Measurements from ENCODE around the gene UPK1B.
"Not testable (repeated sequence)": the region's sequence is repeated elsewhere in the genome, so short reads cannot be mapped to it uniquely, and the experiment has no call there.

The UPK1B gene

DNA sequence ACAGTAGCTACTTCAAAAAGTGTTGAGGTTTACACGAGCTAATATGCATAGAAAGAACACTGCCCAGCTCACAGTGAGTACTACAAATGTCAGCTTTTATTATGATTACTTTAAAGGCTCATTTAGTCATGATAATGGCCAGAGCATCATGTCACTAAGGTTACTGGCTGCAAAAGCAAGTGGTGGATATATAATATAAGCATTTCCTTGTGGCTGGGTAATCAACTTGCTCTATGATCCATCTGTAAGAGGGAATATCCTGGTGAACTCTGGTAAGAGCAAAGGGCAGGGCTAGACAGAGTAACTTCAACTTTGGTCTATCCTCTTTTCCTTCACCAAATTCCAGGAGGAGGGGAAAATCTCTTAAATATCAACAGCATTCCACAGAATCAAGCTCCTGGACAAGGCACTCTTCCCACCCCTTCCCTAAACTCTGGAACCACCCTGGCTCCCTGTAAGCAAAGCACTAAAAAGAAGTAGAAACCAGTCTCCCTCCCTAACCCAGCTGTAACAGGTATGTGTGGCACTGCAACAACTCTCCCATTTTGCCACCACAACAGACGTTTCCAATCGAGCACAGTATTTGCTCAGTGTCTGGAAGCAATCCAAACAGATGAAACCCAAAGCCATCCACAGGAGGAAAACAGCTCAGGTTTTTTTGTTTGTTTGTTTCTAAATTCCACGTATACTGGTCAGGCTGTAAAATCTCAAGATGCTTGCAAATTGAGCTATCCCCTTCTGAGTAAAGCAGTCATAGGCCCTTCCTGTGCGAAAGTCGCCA is 53.9 kb downstream of the UPK1B start:
- no peak for DNase-seq

DNA sequence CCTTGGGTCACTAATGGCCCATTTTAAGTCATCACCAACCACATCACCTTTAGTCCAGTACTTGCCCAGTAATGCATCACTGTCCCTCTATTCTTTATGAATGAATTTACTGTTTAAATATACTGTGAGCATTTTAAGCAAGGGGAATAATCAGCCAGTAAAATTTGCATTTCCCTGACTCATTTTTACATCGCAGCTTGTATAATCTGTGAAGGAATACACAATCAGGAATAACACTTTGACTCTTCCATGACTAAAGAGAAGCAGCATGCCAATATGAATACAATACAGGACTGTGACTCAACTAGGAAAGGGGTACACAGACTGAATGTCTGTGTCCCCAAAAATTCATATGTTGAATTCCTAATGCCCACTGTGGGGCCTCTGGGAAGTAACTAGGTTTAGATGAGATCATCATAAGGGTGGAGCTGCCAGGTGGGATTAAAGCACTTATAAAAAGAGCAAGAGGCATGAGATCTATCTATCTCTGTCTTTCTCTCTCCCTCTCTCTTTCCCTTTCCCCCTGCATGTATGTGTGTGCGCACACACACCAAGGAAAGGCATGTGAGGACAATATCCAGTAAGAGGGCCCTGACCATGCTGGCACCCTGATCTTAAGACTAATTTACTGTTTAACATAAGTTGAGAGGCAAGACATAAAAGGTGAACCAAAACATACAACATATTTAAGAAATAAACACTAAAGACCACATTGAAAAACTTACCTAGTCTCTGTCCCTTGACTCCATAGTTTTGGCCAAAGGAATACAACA is 55.2 kb downstream of the UPK1B start:
- no peak for DNase-seq

DNA sequence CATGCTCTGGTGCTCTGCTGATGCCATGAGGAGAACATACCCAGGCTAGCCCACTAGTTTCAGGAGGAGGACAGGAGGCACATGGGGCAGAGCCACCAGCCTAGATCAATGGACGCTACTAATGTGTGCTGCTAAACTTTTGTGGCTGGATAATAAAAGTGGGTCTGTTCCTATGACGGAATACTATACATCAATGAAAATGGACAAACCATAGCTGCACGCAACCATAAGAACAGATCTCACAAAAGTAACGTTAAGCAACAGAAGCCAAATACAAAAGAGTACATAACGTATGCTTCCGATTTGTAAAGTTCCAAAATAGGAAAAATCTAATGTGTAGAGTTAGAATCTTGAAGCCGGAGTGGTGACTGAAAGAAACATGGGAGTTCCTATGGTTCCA is 55.8 kb downstream of the UPK1B start:
- no peak for DNase-seq

DNA sequence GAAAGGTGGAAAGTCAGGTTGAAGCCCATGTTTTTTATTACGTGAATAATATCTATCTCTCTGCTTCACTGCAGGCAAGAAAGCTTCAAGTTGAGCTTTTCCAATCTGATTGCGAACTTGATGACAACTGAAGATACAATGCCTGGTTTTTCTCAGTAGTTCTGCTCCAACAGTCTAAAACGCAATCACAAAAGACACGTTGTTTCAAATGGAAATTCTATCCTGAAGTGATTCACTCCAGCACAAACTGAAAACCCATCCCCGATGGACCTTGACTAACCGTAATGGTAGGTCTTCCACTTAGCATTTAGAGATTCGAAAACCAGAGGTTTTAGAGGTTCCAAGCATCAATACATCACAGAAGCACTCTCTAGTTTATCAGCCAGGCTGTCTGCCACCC is 56.7 kb downstream of the UPK1B start:
- no peak for DNase-seq

DNA sequence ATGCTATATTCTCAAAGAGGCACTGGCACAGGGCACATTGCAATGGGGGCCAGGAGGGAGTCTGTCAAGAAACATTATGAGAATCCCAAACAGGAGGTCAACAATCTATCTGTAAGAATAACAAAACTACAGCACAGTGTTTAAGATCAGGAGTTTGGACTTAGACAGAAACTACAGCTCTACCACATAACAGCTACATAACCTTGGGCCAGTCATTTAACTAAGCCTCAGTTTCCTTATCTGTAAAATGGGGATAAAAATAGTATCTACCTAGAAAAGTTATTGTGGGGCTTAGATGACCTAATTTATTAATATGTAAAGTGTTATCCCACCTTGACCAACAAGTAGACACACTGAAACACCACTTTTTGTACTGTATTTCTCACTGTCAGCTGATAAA is 57.3 kb downstream of the UPK1B start:
- DNase-seq: no peak

DNA sequence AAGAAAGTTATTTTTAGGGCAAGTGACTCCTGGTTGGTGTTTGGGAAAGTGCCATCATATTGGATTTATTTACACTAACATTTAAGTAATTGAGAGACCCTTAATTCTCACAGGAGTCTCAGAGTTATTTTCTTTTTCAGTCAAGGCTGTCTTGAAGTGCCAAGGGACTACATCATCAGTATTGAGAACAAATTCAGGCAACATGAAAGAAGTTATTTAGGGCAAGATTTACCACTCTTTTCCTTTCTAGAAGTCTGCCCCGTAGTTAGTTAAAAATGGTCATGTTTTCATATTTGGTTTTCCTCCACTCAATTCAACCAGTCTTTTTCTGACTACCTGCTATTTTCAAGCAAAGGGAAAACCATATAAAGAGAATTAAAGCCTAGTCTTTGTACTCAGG is 61.2 kb downstream of the UPK1B start:
- DNase-seq: no peak

DNA sequence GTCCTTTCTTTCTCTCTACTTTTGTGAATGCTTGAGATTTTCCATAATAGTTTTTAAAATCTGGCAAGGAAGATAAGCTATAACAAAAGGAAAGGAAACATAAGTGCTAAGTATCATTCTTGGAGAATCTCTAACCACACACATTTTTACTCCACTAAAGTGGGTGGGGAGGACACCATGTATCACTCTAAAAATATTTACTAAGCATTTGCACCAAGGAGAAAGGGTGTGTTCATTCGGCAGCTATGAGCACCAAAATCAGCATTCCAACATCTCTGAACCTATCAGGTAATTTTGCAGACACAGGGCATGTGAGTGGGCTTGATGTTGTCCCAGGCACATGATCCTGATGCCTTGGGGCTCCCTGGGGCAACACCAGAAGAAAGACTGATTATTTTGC is 61.8 kb downstream of the UPK1B start:
- DNase-seq: no peak

DNA sequence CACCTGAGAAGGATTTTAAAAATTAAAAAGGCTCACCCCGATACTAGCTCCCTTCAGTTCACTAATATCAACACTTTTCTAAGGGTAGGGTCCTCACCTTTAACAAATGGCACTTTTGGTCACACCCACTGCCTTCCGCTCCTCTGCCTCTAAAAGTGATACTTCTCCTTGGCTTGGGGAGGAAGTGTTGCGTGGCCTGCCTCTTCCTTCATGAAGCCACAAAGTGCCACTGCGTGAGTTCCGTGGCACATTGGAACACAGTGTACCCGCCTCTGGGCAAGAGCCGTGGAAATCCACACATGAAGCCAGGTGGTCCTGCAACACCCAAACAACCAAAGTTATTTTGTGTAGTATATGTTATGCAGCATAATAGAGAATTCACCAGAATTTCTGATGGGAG is 63.4 kb downstream of the UPK1B start:
- DNase-seq: peak; percentile 15

DNA sequence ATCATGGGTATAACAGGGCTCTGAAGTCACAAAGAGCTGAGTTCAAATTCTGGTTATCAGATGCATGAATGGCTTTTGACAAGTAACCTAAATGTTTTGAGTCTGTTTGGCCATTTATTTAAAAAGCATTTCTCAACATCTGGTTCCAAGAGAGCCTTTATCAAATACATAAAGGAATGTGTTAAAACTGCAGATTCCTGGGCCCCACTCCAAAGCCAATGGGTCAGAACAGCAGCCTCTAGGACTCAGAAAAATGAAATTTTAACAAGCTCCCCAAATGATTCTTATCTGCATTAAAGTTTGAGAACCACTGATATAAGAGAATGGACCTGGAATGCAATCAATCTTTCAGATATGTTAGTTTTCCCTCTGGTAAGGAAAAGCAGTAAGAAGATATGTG is 63.9 kb downstream of the UPK1B start:
- no peak for DNase-seq

DNA sequence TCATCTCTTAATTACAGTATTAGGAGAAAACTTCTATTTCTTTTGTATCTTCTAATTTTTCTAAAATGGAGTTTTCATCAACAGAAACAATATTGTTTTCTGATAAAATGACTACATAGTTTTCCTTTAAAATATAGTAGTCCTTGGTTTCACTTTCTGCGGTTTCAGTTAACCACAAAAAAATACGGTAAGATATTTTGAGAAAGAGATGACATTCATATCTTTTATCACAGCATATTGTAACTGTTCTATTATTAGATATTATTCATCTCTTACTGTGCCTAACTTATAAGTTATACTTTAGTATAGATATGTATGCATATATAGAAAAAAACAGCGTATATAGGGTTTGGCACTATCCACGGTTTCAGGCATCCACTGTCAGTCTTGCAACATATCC is 65.0 kb downstream of the UPK1B start:
- peak; percentile 6 for DNase-seq

DNA sequence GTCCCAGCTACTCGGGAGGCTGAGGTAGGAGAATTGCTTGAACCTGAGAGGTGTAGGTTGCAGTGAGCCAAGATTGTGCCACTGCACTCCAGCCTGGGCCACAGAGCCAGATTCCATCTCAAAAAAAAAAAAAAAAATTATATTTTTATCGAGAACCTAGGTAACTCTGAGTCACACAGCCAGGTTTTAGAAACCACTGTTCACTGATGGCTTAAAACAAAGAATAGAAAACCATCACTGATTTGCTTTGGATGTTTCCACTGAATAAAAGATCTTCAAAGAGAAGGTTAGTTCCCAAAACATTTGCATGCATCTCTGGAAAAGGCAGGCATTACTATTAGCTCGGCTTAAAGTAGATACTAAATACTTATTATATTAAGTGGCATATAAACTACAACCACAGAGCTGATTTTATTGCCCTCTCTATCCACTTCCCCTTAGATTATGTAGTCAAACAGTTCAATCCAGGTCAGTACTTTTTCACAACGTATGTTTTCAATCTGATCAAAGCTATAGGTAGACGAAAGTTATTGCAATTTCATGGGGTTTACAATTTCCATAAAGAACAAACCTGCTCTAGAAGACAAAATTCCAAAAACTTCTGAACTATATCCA is 65.9 kb downstream of the UPK1B start:
- peak; percentile 20 for DNase-seq

DNA sequence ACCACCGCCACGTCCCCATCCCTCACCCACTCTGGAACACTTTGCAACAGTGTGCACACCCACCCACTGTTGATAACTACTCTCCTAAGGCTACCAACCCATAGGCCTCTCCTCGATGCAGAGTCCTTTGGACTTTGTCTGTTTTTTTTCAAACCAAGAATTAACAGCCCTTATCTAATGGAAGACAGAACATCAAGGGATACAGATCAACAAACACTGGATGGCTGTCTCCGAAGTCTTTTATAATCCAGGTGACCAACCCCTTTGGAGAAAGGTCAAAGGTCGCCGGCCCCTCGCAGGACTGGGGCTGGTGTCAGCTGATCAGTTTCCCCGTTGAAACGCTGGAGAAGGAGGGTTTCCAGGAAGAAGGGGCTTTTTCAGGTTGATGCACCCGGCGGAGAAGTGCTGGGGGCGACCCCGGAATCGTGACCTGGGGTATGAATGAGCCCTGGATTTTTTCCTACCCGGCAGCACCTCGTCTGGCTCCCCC is 66.7 kb downstream of the UPK1B start:
- DNase-seq: peak; percentile 7

DNA sequence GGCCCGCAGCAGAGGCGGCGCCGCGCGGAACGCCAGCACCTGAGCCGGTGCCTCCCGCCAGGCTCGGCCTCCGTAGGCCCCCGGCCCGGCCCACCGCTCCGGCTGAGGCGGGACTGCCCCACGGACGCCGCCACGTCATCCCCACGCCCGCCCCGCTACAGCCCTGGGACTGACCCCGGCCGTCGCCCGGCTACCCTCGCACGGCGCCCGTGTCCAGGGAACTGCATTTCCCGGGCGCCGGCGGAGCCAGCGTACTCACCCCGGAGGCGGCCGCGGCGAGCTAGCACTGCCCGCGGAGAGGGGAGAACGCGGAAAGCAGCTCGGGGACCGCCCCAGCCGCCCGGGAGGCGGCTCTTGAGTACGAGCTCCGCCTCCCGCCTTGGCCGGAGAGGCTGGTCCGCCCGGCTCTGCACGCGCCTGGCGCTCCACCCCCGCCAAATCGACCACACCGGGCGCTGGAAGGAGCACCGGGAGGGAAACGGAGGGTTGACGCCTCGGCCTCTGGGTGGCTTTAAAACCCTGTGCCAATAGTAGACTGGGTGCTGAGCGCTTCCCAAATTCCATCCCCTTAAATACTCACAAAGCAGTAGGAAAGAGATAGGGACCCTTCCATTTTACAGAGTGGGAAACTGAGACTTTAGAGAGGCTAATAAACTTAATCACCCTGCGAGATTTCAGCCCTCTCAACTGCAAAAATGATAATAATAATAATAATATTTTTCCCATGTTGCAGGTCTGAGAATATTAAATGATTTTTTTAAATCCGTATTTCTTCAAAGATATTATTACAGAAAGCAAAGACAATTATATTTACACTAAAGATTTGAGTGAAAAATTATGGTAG is 67.4 kb downstream of the UPK1B start, which contains the start of gene B4GALT4:
Gene B4GALT4 (minus strand): TSS at position 288 of the 844 bp plus-strand sequence. CDS start 10,779 bp downstream, outside the sequence.
- peak; percentile 89 for DNase-seq

DNA sequence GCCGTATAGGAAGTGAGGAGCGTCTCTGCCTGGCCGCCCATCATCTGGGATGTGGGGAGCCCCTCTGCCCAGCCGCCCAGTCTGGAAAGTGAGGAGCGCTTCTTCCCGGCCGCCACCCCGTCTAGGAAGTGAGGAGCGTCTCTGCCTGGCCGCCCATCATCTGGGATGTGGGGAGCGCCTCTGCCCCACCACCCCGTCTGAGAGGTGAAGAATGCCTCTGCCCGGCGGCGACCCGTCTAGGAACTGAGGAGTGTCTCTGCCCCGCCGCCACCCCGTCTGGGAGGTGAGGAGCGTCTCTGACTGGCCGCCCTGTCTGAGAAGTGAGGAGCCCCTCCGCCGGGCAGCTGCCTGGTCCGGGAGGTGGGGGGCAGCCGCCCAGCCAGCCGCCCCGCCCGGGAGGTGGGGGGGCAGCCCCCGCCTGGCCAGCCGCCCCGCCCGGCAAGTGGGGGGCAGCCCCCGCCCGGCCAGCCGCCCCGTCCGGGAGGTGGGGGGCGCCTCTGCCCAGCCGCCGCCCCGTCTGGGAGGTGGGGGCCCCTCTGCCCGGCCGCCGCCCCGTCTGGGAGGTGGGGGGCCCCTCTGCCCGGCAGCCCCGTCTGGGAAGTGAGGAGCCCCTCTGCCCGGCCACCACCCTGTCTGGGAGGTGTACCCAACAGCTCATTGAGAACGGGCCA is 69.1 kb downstream of the UPK1B start:
- DNase-seq: not testable (repeated sequence)

DNA sequence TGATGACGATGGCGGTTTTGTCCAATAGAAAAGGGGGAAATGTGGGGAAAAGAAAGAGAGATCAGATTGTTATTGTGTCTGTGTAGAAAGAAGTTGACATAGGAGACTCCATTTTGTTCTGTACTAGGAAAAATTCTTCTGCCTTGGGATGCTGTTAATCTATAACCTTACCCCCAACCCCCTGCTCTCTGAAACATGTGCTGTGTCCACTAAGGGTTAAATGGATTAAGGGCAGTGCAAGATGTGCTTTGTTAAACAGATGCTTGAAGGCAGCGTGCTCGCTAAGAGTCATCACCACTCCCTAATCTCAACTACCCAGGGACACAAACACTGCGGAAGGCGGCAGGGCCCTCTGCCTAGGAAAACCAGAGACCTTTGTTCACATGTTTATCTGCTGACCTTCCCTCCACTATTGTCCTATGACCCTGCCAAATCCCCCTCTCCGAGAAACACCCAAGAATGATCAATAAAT is 69.7 kb downstream of the UPK1B start:
- DNase-seq: not testable (repeated sequence)

DNA sequence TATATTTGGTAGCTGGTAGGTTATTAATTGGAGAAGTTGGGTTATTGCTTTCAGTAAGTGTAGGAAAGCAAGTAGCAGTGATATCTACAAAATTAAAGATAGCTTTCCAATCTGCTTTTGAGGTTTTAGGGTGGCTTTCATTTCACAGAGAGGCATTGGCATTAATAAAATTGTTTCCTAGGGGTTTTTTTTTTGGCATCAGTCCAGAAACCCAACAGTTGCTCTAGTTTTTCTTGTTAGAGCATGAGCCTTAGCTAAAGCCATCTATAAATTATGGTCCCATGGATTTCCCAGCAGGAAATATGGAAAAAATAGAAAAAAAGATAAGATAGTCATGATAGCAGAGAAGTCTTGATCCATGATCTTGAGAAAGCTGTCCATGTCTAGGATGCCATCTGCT is 70.3 kb downstream of the UPK1B start:
- DNase-seq: no peak

DNA sequence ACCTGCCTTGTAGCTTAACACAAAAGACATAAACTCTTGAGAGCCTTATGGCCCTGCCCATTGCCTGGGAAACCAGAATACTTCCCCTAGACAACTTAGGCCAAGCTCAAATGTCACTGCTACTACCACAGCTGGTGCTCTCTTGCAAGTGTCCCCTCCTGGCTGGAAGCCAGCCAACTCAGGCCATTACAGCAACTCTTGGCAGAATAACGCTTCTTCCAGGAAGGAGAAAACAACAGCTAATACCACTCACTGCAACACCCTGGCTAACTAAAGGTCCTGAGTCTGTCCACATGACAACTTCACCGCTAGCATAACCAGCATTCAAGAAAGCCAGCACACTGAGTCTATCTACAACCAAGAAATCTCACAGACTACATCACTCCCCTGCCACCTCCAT is 72.4 kb downstream of the UPK1B start:
- no peak for DNase-seq
